Measurements from ENCODE around the gene AMPH. TPM values are rescaled to one million over a fixed set of nuclear protein-coding genes. Genes with fewer than 3 reads are reported as not detected.
"Not testable (repeated sequence)": the region's sequence is repeated elsewhere in the genome, so short reads cannot be mapped to it uniquely, and the experiment has no call there.

The AMPH gene
- total and polyA plus RNA-seq, 11 donors = 0.46 to 5.3 (median 3.1) TPM

- intact Hi-C loops (cut with DNase I) = no loop called here
- no peaks in the 10 kb centered on the region for H3K9me3 ChIP-seq
- ATAC-seq (no peak), DNase-seq (no peak)
- H3K36me3 ChIP-seq = no peaks in the 10 kb centered on the region
- H3K27me3 ChIP-seq = no peaks in the 10 kb centered on the region
- no peak for TF ChIP-seq CTCF (IDR thresholded peaks at IDR 0.05)
- no peak for TF ChIP-seq POLR2A (IDR thresholded peaks at IDR 0.05)
- no peak overlapping the region for H3K4me3 ChIP-seq
- 45 to 59% (median 53%) methylated on average over 6 of the region's 6 CpGs for WGBS, 4 donors
- H3K27ac ChIP-seq = no peak overlapping the region
- peaks cover 0 to 22% (median 5%) of the 10 kb centered on the region in 12 donors for H3K4me1 ChIP-seq
Measured at GRCh38 chr7:38585572-38586354, 45.4 kb downstream of the AMPH start.

- no peak for TF ChIP-seq POLR2A (IDR thresholded peaks at IDR 0.05)
- 39 to 60% (median 51%) methylated on average over 11 of the region's 11 CpGs for WGBS, 4 donors
- ATAC-seq (peak; percentile 52 to 80 (median 66)), DNase-seq (peak in 3 of 5 donors; percentile 23 to 26 (median 23))
- intact Hi-C loops (cut with DNase I) = no loop called here
- Histone ChIP-seq H3K27me3 (no peaks in the 10 kb centered on the region), H3K9me3 (no peaks in the 10 kb centered on the region), H3K36me3 (no peaks in the 10 kb centered on the region), H3K4me1 (peaks cover 0 to 22% (median 5%) of the 10 kb centered on the region in 12 donors), H3K4me3 (no peak overlapping the region), H3K27ac (peak overlapping the region in 5 of 12 donors; percentile 4 to 31 (median 13))
Measured at GRCh38 chr7:38584443-38585210, 46.5 kb downstream of the AMPH start.

DNA sequence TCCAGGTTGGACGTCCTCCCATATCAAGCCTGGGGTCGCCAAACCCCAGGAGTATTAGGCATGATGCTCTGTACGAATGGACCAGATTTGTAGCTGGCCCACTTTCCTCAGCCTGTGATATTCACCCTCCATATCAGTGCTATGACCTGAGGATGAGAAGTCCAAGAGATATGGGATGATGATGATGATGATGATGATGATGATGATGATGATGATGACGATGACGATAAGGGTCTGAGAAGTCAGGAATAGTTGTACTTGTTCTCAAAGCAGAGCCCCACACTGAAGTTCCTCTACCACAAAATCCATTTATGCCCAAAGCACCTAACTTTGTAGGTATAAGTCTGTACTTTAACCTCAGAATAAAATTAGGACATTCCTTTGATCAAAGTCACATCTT is 50.7 kb downstream of the AMPH start:
- no peak for TF ChIP-seq CTCF (IDR thresholded peaks at IDR 0.05)
- TF ChIP-seq POLR2A (IDR thresholded peaks at IDR 0.05) = no peak
- H3K4me1 ChIP-seq = peaks cover 0 to 15% (median 4%) of the 10 kb centered on the region in 12 donors
- H3K9me3 ChIP-seq = peaks cover 0 to 6% (median 0%) of the 10 kb centered on the region in 12 donors
- H3K4me3 ChIP-seq = no peak overlapping the region
- WGBS, 4 donors = 61 to 87% (median 84%) methylated on average over 5 of the region's 5 CpGs
- intact Hi-C loops (cut with DNase I) = no loop called here
- H3K36me3 ChIP-seq = no peaks in the 10 kb centered on the region
- DNase-seq = no peak
- H3K27ac ChIP-seq = no peak overlapping the region
- no peak for ATAC-seq
- H3K27me3 ChIP-seq = no peaks in the 10 kb centered on the region

GRCh38 chr7:38574086-38574485 is 57.1 kb downstream of the AMPH start:
- DNase-seq (no peak), ATAC-seq (no peak)
- WGBS, 4 donors = 25 to 55% (median 29%) methylated on average over 5 of the region's 5 CpGs
- TF ChIP-seq CTCF (IDR thresholded peaks at IDR 0.05) = no peak
- TF ChIP-seq POLR2A (IDR thresholded peaks at IDR 0.05) = no peak
- H3K27me3 ChIP-seq = no peaks in the 10 kb centered on the region
- no peak overlapping the region for H3K27ac ChIP-seq
- H3K36me3 ChIP-seq = no peaks in the 10 kb centered on the region
- H3K4me1 ChIP-seq = no peaks in the 10 kb centered on the region
- H3K9me3 ChIP-seq = peaks cover 0 to 12% (median 0%) of the 10 kb centered on the region in 12 donors
- intact Hi-C loops (cut with DNase I) = no loop called here
- H3K4me3 ChIP-seq = no peak overlapping the region

- H3K27me3 ChIP-seq; H3K27ac ChIP-seq; H3K36me3 ChIP-seq; intact Hi-C loops (cut with DNase I); H3K4me1 ChIP-seq; H3K4me3 ChIP-seq: not testable (repeated sequence)
- WGBS, 4 donors = 19 to 59% (median 40%) methylated on average over 2 of the region's 2 CpGs
- H3K9me3 ChIP-seq = peaks cover 0 to 14% (median 0%) of the 10 kb centered on the region in 12 donors
- DNase-seq = peak in 1 of 5 donors; percentile 38
- ATAC-seq = peak; percentile 63 to 91 (median 86)
Measured at GRCh38 chr7:38571620-38572019, 59.6 kb downstream of the AMPH start.
